WTC11 (cell line): ENCODE results near the gene EYS. TPM values are rescaled to one million over a fixed set of nuclear protein-coding genes. Genes with fewer than 3 reads are reported as not detected.
"Not testable (repeated sequence)": the region's sequence is repeated elsewhere in the genome, so short reads cannot be mapped to it uniquely, and the experiment has no call there.

Experiments
- ATAC-seq: fragments of 200-7000 bp; cut with Tn5 transposase; 2 replicates; pipeline ENCODE4 v1.10.0; 2021; ENCODE audit warnings: mild to moderate bottlenecking, moderate library complexity
- CTCF ChIA-PET: fragments of 300-600 bp; sonication (Branson Sonifier 250); formaldehyde crosslinking; loops from one replicate; lab custom pipeline; 2021; ENCODE audit warnings: antibody characterized with exemption; lab: Charles Lee
- POLR2A ChIA-PET: fragments of 350-600 bp; sonication (Branson Sonifier 250); formaldehyde crosslinking; loops from one replicate; lab custom pipeline; 2021; ENCODE audit warnings: antibody characterized with exemption; lab: Charles Lee
- DNase-seq: peaks from one replicate; pipeline ENCODE4 v3.0.0; 2021; ENCODE audit warnings: low spot score
- H3K27ac Mint-ChIP-seq: 2 replicates; pipeline ENCODE4 v1.8.0; 2021; ENCODE audit warnings: mixed read lengths
- H3K27me3 Mint-ChIP-seq: 2 replicates; pipeline ENCODE4 v1.8.0; 2021; ENCODE audit warnings: low read depth, mild to moderate bottlenecking, moderate library complexity, mixed read lengths
- H3K36me3 Mint-ChIP-seq: 2 replicates; pipeline ENCODE4 v1.8.0; 2021; ENCODE audit warnings: mixed read lengths
- H3K4me1 Mint-ChIP-seq: 2 replicates; pipeline ENCODE4 v1.8.0; 2022; ENCODE audit warnings: mixed read lengths
- H3K4me3 Mint-ChIP-seq: 2 replicates; pipeline ENCODE4 v1.8.0; 2021; ENCODE audit warnings: mild to moderate bottlenecking, moderate library complexity, mixed read lengths
- H3K9me3 Mint-ChIP-seq: 2 replicates; pipeline ENCODE4 v1.8.0; 2021; ENCODE audit warnings: mixed read lengths
- ATF1 ChIP-seq: sonication (generic); formaldehyde crosslinking; IDR thresholded peaks from 2 replicates; pipeline ENCODE4 v1.8.1; 2023; ENCODE audit warnings: mild to moderate bottlenecking, moderate library complexity, missing genetic modification reagents
- ATF3 ChIP-seq: sonication (generic); formaldehyde crosslinking; conservative IDR thresholded peaks from 2 replicates; pipeline ENCODE4 v1.8.1; 2022; ENCODE audit warnings: mild to moderate bottlenecking, missing genetic modification reagents
- ATF6 ChIP-seq: sonication (generic); formaldehyde crosslinking; IDR thresholded peaks from 2 replicates; pipeline ENCODE4 v1.8.1; 2023; ENCODE audit warnings: mild to moderate bottlenecking, missing genetic modification reagents
- CTCF ChIP-seq: fragments of 200-600 bp; IDR thresholded peaks from 2 replicates; pipeline ENCODE4 v1.8.0; 2022; ENCODE audit warnings: antibody characterized with exemption
- FOXJ3 ChIP-seq: sonication (generic); formaldehyde crosslinking; IDR thresholded peaks from 2 replicates; pipeline ENCODE4 v1.9.0; 2021; ENCODE audit warnings: missing genetic modification reagents, mild to moderate bottlenecking, borderline replicate concordance
- IRF1 ChIP-seq: sonication (generic); formaldehyde crosslinking; IDR thresholded peaks from 2 replicates; pipeline ENCODE4 v1.8.0; 2023; ENCODE audit warnings: missing genetic modification reagents
- JUN ChIP-seq: sonication (generic); formaldehyde crosslinking; IDR thresholded peaks from 2 replicates; pipeline ENCODE4 v1.8.0; 2023; ENCODE audit warnings: mild to moderate bottlenecking, missing genetic modification reagents
- NR2C2 ChIP-seq: sonication (generic); formaldehyde crosslinking; IDR thresholded peaks from 2 replicates; pipeline ENCODE4 v1.8.0; 2022; ENCODE audit warnings: mild to moderate bottlenecking, missing genetic modification reagents
- NR3C1 ChIP-seq: sonication (generic); formaldehyde crosslinking; conservative IDR thresholded peaks from 2 replicates; pipeline ENCODE4 v1.8.1; 2023; ENCODE audit warnings: low read depth, mild to moderate bottlenecking, missing genetic modification reagents
- SP1 ChIP-seq: sonication (generic); formaldehyde crosslinking; conservative IDR thresholded peaks from 2 replicates; pipeline ENCODE4 v1.8.1; 2022; ENCODE audit warnings: missing genetic modification reagents
- TP53 ChIP-seq: sonication (generic); formaldehyde crosslinking; IDR thresholded peaks from 2 replicates; pipeline ENCODE4 v1.8.1; 2023; ENCODE audit warnings: mild to moderate bottlenecking, missing genetic modification reagents
- ZNF219 ChIP-seq: sonication (generic); formaldehyde crosslinking; IDR thresholded peaks from 2 replicates; pipeline ENCODE4 v1.8.0; 2023; ENCODE audit warnings: missing genetic modification reagents, mild to moderate bottlenecking, borderline replicate concordance
- ZNF396 ChIP-seq: fragments of 250-450 bp; sonication (Bioruptor Pico); IDR thresholded peaks from 2 replicates; pipeline ENCODE4 v1.8.0; 2021; ENCODE audit warnings: mild to moderate bottlenecking, moderate library complexity, borderline replicate concordance
- ZNF532 ChIP-seq: fragments of 250-450 bp; sonication (Bioruptor Pico); IDR thresholded peaks from 2 replicates; pipeline ENCODE4 v1.9.0; 2021; ENCODE audit warnings: mild to moderate bottlenecking, borderline replicate concordance
- ZNF671 ChIP-seq: fragments of 250-450 bp; sonication (Bioruptor Pico); IDR thresholded peaks from 2 replicates; pipeline ENCODE4 v1.8.0; 2021; ENCODE audit warnings: mild to moderate bottlenecking
- total RNA-seq: library from RNA; stranded (reverse); gene quantifications from 3 replicates; pipeline ENCODE4 v1.2.3, GENCODE V29; 2021

The EYS gene
- total RNA-seq, 1 experiment from 2014 or later, result not detected

GRCh38 chr6:64476935-64477334 lies 1230.1 kb downstream of the EYS start (continued):
- TF ChIP-seq ATF3 (no peak), CTCF (no peak), ATF1 (CRISPR knock-in tag) (no peak)

- CTCF ChIA-PET, H3K27me3 Mint-ChIP-seq, POLR2A ChIA-PET: not testable (repeated sequence)
- peaks cover 48% of the 10 kb centered on the region for H3K9me3 Mint-ChIP-seq
- peak; percentile 45 for TF ChIP-seq CTCF
- TF ChIP-seq, all 79 proteins: peak for 1; not testable (repeated sequence) for 78
- not testable (repeated sequence) for H3K4me1 Mint-ChIP-seq, H3K27ac Mint-ChIP-seq, H3K4me3 Mint-ChIP-seq
- H3K36me3 Mint-ChIP-seq, result peaks cover 24% of the 10 kb centered on the region
- DNase-seq (peak; percentile 63), ATAC-seq (0 out of 2 replicates have a peak, but pooled peaks have one; percentile 39)
These were observed 1237.6 kb downstream of the EYS start for GRCh38 chr6:64469405-64469804.

- Mint-ChIP-seq H3K9me3 (peaks cover 56% of the 10 kb centered on the region), H3K27ac (no peak overlapping the region), H3K4me1 (no peaks in the 10 kb centered on the region), H3K27me3 (peaks cover 3% of the 10 kb centered on the region), H3K4me3 (no peak overlapping the region), H3K36me3 (peaks cover 27% of the 10 kb centered on the region)
- DNase-seq, result no peak
- TF ChIP-seq TP53 (CRISPR knock-in tag) (no peak), NR2C2 (CRISPR knock-in tag) (no peak), NR3C1 (CRISPR knock-in tag) (no peak), ZNF671 (CRISPR knock-in tag) (no peak), SP1 (no peak), ZNF396 (CRISPR knock-in tag) (no peak), ATF6 (no peak), ZNF219 (CRISPR knock-in tag) (no peak), IRF1 (CRISPR knock-in tag) (no peak), FOXJ3 (CRISPR knock-in tag) (no peak), JUN (CRISPR knock-in tag) (no peak), ZNF532 (CRISPR knock-in tag) (no peak)
- ATAC-seq, result no peak
- ChIA-PET POLR2A (no interaction called here), CTCF (no interaction called here)
These were observed 1239.4 kb downstream of the EYS start for GRCh38 chr6:64467656-64468055.
